ENCODE results near the gene NPPA. TPM values are rescaled to one million over a fixed set of nuclear protein-coding genes. Genes with fewer than 3 reads are reported as not detected.

NPPA gene
- total and polyA plus RNA-seq, 9 of the 15 experiments (the other 6 are each of a cell fraction or from before 2014, with no cell fraction given) = not detected

GRCh38 chr1:11842154-11843041, 5.2 kb downstream of the NPPA start (continued):
- TF ChIP-seq CBX3 (IDR thresholded peaks at IDR 0.05; ENCODE audit: borderline replicate concordance in 1 of 2, low read length in 2 of 2) (peak in 1 of 2 experiments; percentile 80; a peak in 1 of 3 replicates), ARID3B (CRISPR knock-in tag; IDR thresholded peaks at IDR 0.05; ENCODE audit: borderline replicate concordance) (no peak), EWSR1 (IDR thresholded peaks at IDR 0.05; ENCODE audit: borderline replicate concordance, low read depth, partially characterized antibody) (no peak), ZNF695 (CRISPR knock-in tag; IDR thresholded peaks at IDR 0.05) (no peak), XRCC4 (IDR thresholded peaks at IDR 0.05; ENCODE audit: extremely low read depth, insufficient read depth, insufficient read length) (no peak), SIN3A (IDR thresholded peaks at IDR 0.05; ENCODE audit: borderline replicate concordance in 2 of 2, control insufficient read depth in 1 of 2, low read depth in 2 of 2, low read length in 2 of 2) (peak; percentile 74 to 79; a peak in 2 of 4 replicates), MXD1 (CRISPR knock-in tag; IDR thresholded peaks at IDR 0.05; ENCODE audit: borderline replicate concordance, poor library complexity, severe bottlenecking) (peak; percentile 76), NRF1 (conservative IDR thresholded peaks at IDR 0.05 in 1 of 2, IDR thresholded peaks at IDR 0.05 in 1 of 2) (peak; percentile 77 to 83), NR0B1 (IDR thresholded peaks at IDR 0.05; ENCODE audit: partially characterized antibody) (no peak), ZNF232 (CRISPR knock-in tag; IDR thresholded peaks at IDR 0.05) (no peak), ELF1 (tag; IDR thresholded peaks at IDR 0.05) (no peak)

Data from K562 (cell line).